Common myeloid progenitor, CD34-positive (primary cell): Measurements from ENCODE around the gene ZSCAN12.

ENCODE experiments used
- CTCF ChIA-PET: fragments of 350-600 bp; sonication (Branson Sonifier 250); formaldehyde crosslinking; loops from one replicate; lab custom pipeline; 2021; ENCODE audit warnings: antibody characterized with exemption; lab: Charles Lee
- POLR2A ChIA-PET: fragments of 350-600 bp; sonication (Branson Sonifier 250); formaldehyde crosslinking; loops from one replicate; lab custom pipeline; 2021; ENCODE audit warnings: antibody characterized with exemption; lab: Charles Lee
- DNase-seq, 3 donors: peaks; one replicate each; pipeline versions ENCODE4 v3.0.0 to v3.0.0-alpha.2; 2013
- H3K27ac ChIP-seq, 2 experiments: 1 replicate in 1 of 2; 2 replicates in 1 of 2; pipeline ENCODE4 v1.7.0; 2013; ENCODE audit warnings: inconsistent platforms in 2 of 2, low read length in 2 of 2, mild to moderate bottlenecking in 2 of 2, low read depth in 1 of 2, moderate library complexity in 1 of 2; ENCODE audit not compliant: severe bottlenecking in 2 of 2, insufficient read depth in 1 of 2, poor library complexity in 1 of 2
- H3K27me3 ChIP-seq, 5 experiments: replicated peaks in 2 of 5; 1 replicate in 3 of 5; 2 replicates in 2 of 5; pipeline versions ENCODE4 v1.6.1 to v1.7.0; 2013; ENCODE audit warnings: low read length in 4 of 5, mild to moderate bottlenecking in 2 of 5, moderate library complexity in 2 of 5, inconsistent platforms in 1 of 5; ENCODE audit not compliant: insufficient read depth in 5 of 5, control insufficient read depth in 4 of 5
- H3K36me3 ChIP-seq, 4 experiments: 1 replicate in 2 of 4; 2 replicates in 2 of 4; pipeline versions ENCODE4 v1.6.1 to v1.7.0; 2013; ENCODE audit warnings: low read length in 3 of 4, control low read depth in 1 of 4, mild to moderate bottlenecking in 1 of 4; ENCODE audit not compliant: control insufficient read depth in 4 of 4, insufficient read depth in 4 of 4
- H3K4me1 ChIP-seq, 4 experiments: 1 replicate in 3 of 4; 2 replicates in 1 of 4; pipeline versions ENCODE4 v1.6.1 to v1.7.1; 2013; ENCODE audit warnings: low read length in 3 of 4, mild to moderate bottlenecking in 3 of 4, control low read depth in 1 of 4, inconsistent platforms in 1 of 4, moderate library complexity in 1 of 4; ENCODE audit not compliant: control insufficient read depth in 4 of 4, insufficient read depth in 4 of 4; ENCODE audit errors: control extremely low read depth in 1 of 4
- H3K4me3 ChIP-seq, 7 experiments: 1 replicate in 4 of 7; 2 replicates in 3 of 7; pipeline versions ENCODE4 v1.5.1 to v1.7.0; 2013; ENCODE audit warnings: mild to moderate bottlenecking in 7 of 7, low read length in 6 of 7, moderate library complexity in 6 of 7, inconsistent platforms in 2 of 7, low read depth in 2 of 7, control low read depth in 1 of 7; ENCODE audit not compliant: insufficient read depth in 4 of 7, control insufficient read depth in 1 of 7; ENCODE audit errors: extremely low read depth in 1 of 7
- H3K9me3 ChIP-seq, 5 experiments: 1 replicate in 4 of 5; 2 replicates in 1 of 5; pipeline versions ENCODE4 v1.6.1 to v1.7.1; 2013; ENCODE audit warnings: low read length in 4 of 5, mild to moderate bottlenecking in 2 of 5, inconsistent platforms in 1 of 5, low read depth in 1 of 5, moderate library complexity in 1 of 5; ENCODE audit not compliant: control insufficient read depth in 4 of 5, insufficient read depth in 2 of 5; ENCODE audit errors: control extremely low read depth in 1 of 5
- WGBS: methylation state at CpG from one replicate; pipeline ENCODE4 v1.1.5; 2013; ENCODE audit not compliant: insufficient coverage; 5-methylcytosine and 5-hydroxymethylcytosine counted together

The ZSCAN12 gene

DNA sequence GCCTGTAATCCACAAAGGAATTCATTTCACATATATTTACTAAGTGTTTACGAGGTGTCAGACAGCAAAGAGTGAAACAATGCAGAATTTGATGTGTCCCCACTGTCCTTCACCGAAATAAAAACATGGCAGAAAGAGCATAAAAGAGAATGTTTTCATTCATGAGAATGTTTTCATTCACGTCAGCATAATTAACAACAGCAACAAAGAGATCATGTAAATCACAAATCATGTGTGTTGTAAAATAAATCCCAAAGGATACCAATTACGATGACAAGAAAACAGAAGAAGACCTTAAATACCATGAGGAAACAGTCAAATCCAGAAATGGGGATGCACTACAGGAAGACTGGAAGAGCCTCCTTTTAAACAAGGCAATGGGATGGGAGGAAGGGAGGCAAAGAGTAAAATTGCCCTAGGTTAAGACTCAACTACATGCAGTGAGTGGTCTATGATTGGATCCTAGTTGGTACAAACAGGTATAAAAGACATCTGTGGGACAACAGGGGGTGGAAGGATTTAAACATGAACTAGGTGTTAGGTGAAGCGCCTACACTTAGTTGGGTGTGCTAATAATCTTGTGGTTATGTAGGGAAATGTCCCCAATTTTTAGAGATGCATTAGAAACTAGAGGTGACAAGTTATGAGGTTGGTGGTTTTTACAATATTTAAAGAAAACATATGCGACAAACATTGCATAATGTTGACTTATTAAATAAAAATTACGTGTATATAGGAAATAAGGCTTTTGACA is 65.1 kb downstream of the ZSCAN12 start:
- Histone ChIP-seq H3K4me1 (peaks cover 9 to 46% (median 28%) of the 10 kb centered on the region in 4 experiments), H3K27ac (peak overlapping the region; percentile 95 to 99), H3K9me3 (peaks cover 0 to 15% (median 2%) of the 10 kb centered on the region in 5 experiments), H3K27me3 (no peaks in the 10 kb centered on the region), H3K36me3 (peaks cover 0 to 3% (median under 1%) of the 10 kb centered on the region in 4 experiments), H3K4me3 (peak overlapping the region in 5 of 7 experiments; percentile 77 to 93 (median 90))
- ChIA-PET CTCF (interaction anchor here (1.2 to 5.9 kb wide), 4 partner anchors 19 to 74 kb away, joined by 3 to 42 read pairs (median 6); no protein-coding TSS in a partner anchor), POLR2A (interaction anchor here (1.1 to 2.9 kb wide), 2 partner anchors 10 to 21 kb away, joined by 3 to 20 read pairs; no protein-coding TSS in a partner anchor)
- 100% methylated on average over 4 of the region's 7 CpGs for WGBS
- DNase-seq: peak in 1 of 3 donors; percentile 36

DNA sequence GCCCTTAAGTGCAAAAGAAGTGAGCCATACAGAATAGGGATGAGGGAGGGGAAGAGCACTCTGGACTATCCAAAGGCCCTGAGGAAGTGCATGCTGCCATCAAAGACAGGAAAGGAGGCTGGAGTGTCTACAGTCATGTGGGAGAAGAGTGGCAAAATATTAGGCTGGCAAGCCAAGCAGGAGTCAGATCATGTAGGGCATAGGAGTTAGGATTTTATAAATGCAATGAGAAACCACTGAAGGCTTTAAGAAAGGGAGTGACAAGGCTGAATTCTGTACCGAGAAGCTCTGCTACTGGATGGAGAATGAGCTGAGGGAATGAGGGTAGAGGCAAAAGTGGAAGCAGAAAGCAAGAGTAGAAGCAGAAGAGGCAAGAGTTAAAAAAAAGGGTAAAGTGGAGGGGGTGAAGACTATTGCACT is 65.9 kb downstream of the ZSCAN12 start:
- POLR2A ChIA-PET: no interaction called here
- CTCF ChIA-PET: interaction anchor here (5.9 kb wide), 1 partner anchor 21 kb away, joined by 42 read pairs; no protein-coding TSS in a partner anchor
- WGBS: 70% methylated on average over 1 of the region's 1 CpG

DNA sequence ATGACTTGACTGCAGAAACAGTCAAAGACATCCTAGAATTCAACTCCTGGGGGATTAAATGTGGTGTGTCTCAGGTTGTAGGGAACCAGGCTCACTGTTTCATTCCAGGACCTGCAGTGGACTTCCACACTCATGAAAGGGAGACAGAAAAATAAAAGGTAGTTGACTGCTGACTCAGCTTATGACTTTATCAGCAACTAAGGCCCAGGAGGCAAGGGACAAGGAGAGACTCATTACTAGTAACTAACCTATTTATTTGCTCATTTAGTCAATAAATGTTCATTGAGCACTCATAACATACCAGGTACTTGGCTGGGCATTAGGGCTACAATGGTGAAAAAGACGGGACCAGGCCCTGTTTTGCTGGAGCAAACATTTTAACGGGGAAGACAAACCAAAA is 66.5 kb downstream of the ZSCAN12 start:
- peaks cover 9 to 43% (median 27%) of the 10 kb centered on the region in 4 experiments for H3K4me1 ChIP-seq
- H3K9me3 ChIP-seq: peaks cover 0 to 22% (median 7%) of the 10 kb centered on the region in 5 experiments
- H3K27ac ChIP-seq: peak overlapping the region in 1 of 2 experiments; percentile 99
- peak overlapping the region in 1 of 7 experiments; percentile 25 for H3K4me3 ChIP-seq
- peaks cover 0 to 10% (median 5%) of the 10 kb centered on the region in 4 experiments for H3K36me3 ChIP-seq
- CTCF ChIA-PET: no interaction called here
- no peak for DNase-seq
- POLR2A ChIA-PET: no interaction called here
- H3K27me3 ChIP-seq: no peaks in the 10 kb centered on the region
- no CpG with 5 or more reads among the region's 2 CpGs for WGBS

More for the DNA sequence above, 65.9 kb downstream of the ZSCAN12 start:
- no peaks in the 10 kb centered on the region for H3K27me3 ChIP-seq
- peaks cover 0 to 10% (median 5%) of the 10 kb centered on the region in 4 experiments for H3K36me3 ChIP-seq
- no peak for DNase-seq
- peaks cover 0 to 22% (median 4%) of the 10 kb centered on the region in 5 experiments for H3K9me3 ChIP-seq
- H3K4me3 ChIP-seq: peak overlapping the region in 1 of 7 experiments; percentile 27
- peak overlapping the region in 1 of 2 experiments; percentile 99 for H3K27ac ChIP-seq
- H3K4me1 ChIP-seq: peaks cover 9 to 46% (median 28%) of the 10 kb centered on the region in 4 experiments

DNA sequence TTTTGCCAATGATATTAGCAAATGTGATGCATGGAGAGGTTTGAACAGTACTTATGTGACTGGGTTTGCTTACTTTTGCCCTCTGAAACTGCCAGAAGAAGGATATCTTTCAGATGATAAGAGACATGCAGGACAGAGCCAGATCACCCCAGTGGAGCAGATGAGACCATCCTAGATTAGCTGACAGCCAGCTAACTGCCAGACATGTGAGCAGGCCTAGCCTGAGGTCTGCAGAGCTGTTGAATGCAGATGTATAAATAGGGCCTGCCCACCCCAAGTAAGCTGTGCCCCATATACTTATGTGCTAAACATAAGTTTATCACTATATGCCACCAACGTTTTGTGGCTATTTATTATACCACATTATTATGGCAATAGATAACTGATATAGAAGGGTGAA is 69.5 kb downstream of the ZSCAN12 start:
- H3K27ac ChIP-seq: no peak overlapping the region
- peaks cover 7 to 49% (median 27%) of the 10 kb centered on the region in 5 experiments for H3K9me3 ChIP-seq
- ChIA-PET CTCF (interaction anchor here (1.0 kb wide), 1 partner anchor 25 kb away, joined by 3 read pairs; no protein-coding TSS in a partner anchor), POLR2A (no interaction called here)
- peaks cover 2 to 16% (median 10%) of the 10 kb centered on the region in 4 experiments for H3K4me1 ChIP-seq
- H3K4me3 ChIP-seq: no peak overlapping the region
- WGBS: no CpG with 5 or more reads among the region's 1 CpG
- DNase-seq: no peak
- peaks cover 17 to 37% (median 24%) of the 10 kb centered on the region in 4 experiments for H3K36me3 ChIP-seq
- no peaks in the 10 kb centered on the region for H3K27me3 ChIP-seq
